ENCODE data around the gene CRB2.

CRB2 gene

GRCh38 chr9:123402981-123403509 lies 47.0 kb downstream of the CRB2 start:
- FAIRE-seq (no peak), DNase-seq (ENCODE audit: low spot score) (no peak)

GRCh38 chr9:123406016-123406415 lies 50.0 kb downstream of the CRB2 start:
- DNase-seq (ENCODE audit: low spot score), result no peak
- no peak for FAIRE-seq

- FAIRE-seq (no peak), DNase-seq (ENCODE audit: low spot score) (no peak)
Observed at GRCh38 chr9:123406691-123407216, 50.8 kb downstream of the CRB2 start.

GRCh38 chr9:123407217-123407851 lies 51.3 kb downstream of the CRB2 start:
- no peak for DNase-seq (ENCODE audit: low spot score)
- no peak for FAIRE-seq

DNA sequence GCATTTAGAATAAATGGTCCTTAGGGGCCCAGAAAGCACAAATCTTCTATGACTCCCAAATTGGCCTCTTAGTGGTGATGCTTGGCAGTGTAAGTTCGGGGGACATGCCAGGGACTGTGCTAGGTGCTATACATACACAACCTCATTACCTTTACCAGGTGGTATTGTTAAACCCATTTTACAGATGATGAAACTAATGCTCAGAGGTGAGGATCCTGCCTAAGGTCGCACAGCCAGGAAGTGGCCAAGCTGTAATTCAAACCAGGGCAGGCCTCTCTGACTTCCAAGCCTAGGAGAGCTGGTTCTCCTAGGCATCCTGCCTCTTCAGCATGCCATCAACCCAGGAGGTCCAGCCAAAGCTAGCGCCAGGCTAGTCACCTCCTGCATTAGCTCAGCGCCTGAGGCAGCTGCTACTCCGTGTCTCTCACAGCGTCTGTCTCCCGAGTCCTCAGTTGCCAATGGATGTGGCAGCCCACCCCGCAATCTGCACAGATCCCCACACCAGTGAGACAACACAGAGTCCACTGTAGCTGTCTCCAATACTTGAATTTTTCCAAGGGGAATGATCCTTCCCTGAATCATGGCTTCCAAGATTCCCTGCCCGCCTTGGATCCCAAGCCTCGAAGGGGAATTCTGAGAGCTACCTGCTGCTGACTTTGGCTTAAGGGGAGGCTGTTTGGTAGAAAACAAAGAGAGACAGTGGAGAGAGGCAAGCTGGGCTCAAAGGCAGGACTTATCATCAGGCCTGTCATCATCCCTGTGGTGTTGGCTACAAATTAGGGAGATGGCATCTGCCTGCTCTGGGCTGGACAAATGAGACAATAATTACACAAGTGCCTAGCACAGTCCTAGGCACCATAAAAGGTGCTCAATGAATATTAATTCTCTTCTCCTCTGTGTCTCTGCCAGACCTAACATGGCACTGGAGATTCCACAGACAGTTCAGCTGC lies 52.6 kb downstream of the CRB2 start:
- no peak for DNase-seq (ENCODE audit: low spot score)
- no peak for FAIRE-seq

DNA sequence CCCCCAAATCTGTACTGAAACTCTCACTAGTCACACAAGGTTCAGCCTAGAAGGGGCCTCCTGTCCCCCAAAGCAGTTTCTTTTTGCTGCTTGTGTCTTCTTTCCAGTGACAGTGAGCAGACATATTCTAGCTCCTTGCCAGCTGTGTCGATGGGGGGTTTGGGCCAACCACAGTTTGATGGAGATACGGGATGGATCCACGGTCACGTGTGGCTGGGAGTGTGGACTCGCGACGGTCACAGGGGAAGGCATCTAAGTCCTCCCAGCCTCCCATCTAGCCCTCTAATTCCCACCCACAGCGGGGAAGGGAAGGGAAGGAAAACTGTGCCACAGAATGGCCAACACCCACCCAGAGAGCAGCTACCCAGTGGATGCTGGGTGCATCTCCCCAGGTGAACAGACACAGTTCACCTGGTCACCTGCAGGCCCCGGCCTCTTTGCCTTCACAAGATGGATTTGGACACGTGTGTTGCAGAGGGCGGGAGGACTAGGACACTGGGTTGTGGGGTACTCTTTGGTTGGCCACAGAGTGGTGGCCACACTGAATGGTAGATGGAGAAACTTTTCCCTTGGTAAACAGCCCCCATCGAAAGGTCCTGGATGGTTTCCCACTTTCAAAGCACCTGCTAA lies 54.4 kb downstream of the CRB2 start:
- no peak for FAIRE-seq
- DNase-seq (ENCODE audit: low spot score), result no peak

GRCh38 chr9:123411191-123411590 lies 55.2 kb downstream of the CRB2 start:
- no peak for DNase-seq (ENCODE audit: low spot score)
- no peak for FAIRE-seq

DNA sequence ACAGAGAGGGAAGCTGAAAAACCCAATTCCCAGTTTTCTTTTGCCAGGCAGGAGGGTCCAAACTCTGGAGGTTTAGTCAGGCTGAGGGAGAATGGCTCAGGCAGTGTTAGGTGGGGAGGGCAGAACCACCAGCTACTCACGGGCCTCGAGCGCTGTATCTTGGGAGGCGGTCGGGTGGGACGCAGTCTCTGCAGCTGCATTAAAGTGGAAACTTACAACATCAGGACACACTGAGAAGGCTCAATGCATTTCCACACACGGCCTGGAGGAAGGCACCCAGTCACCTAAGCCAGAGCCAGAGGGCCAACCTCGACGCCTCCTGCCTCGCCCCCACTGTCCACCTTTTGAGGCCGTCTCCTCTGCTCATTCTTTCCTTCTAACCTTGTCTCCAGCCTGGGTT lies 55.6 kb downstream of the CRB2 start:
- no peak for DNase-seq (ENCODE audit: low spot score)
- no peak for FAIRE-seq

DNA sequence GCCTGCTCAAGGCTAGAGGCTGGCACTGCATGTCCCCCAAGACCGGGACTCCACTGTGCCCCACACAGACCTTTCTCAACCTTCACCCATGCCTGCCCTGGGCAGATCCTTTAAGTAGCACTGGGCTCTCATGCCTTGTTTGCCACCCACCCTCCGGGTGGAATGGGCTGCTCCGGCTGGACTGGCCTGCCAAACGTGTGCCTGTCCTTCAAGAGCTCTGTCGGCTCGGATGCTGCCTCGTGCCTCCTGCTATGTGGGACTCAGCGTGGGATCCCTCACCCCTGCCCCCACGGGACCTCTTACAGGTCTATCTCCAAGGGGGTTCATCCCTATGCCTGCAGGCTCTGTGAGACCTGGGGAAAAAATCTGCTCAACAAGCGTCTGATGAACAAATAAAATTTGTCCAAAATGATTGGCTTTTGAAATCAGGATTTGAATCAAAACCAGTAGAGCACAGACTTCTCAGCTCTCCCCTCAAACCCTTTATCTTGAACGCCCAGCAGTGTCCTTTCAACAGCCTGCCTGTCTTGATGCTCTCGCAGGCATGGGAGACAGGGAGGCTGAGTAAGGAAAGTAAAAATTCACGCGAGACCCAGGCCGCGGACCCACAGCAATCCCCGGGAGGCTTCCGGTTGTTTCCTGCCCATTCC lies 56.3 kb downstream of the CRB2 start:
- FAIRE-seq, result no peak
- DNase-seq (ENCODE audit: low spot score), result no peak

GRCh38 chr9:123414204-123414603 lies 58.2 kb downstream of the CRB2 start:
- FAIRE-seq (no peak), DNase-seq (ENCODE audit: low spot score) (no peak)

GRCh38 chr9:123414936-123415930 lies 59.2 kb downstream of the CRB2 start:
- DNase-seq (ENCODE audit: low spot score), result no peak
- no peak for FAIRE-seq

GRCh38 chr9:123416176-123416575 lies 60.2 kb downstream of the CRB2 start:
- no peak for FAIRE-seq

DNA sequence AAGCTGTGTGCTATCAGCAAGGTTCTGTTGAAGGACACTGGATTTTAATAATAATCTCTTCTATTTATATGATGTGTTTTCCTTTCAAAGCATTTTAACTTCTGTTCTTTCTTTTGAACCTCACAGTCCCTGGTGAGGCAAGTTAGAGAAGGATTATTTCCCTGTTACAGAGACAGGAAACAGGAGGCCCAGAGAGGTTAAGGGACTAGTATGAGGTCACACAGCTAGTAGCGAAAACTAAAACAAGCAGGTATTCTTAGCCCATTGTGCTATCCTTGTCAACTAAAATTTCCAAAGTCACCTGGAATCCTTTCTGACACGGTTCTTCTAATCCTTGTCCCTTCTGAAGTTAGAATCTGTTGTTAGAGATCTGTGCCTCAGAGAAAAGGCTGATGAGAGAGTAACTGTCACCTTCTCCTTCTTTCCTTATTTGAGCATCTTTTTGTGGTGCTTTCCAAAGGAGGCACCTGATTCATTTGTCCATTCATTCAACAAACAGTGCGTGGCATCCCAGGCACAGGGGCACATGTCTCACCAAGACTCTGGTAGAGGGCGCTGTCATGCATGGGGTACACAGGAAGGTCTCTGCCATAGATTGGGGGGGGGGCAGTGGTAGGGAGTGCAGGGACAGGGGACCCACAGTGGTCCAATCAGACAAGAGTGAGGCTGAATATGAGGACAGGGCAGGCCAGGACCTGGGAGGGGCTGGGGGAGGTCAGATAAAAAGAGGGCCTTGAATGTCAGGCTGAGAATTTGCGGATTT lies 61.5 kb downstream of the CRB2 start:
- DNase-seq (ENCODE audit: low spot score) (no peak), FAIRE-seq (no peak)

More at GRCh38 chr9:123416176-123416575, 60.2 kb downstream of the CRB2 start:
- no peak for DNase-seq (ENCODE audit: low spot score)

- DNase-seq (ENCODE audit: low spot score) (no peak), FAIRE-seq (no peak)
Observed at GRCh38 chr9:123418052-123418430, 62.0 kb downstream of the CRB2 start.

- DNase-seq (ENCODE audit: low spot score), result no peak
Observed at GRCh38 chr9:123418506-123418905, 62.5 kb downstream of the CRB2 start.

DNA sequence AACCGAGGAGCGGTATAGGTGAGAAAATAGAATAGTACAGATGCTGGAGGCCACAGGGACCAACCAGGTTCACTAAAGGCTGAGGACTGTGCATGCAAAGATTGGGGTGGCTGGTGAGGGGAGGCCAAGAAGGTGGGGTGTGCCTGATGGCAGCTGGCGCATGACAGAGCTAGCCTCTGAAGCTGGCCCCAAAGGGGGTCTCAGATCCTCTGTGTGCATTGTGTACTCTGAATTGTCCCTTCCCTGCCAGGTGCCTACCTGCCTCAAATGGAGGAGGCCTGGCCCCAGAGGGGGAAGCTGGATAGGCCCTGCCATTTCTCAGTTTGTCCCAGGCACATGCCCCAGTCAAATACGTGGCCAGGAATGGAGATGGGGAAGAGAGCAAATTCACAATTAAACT lies 63.1 kb downstream of the CRB2 start:
- no peak for DNase-seq (ENCODE audit: low spot score)
- FAIRE-seq, result no peak

More at GRCh38 chr9:123418506-123418905, 62.5 kb downstream of the CRB2 start:
- no peak for FAIRE-seq

DNA sequence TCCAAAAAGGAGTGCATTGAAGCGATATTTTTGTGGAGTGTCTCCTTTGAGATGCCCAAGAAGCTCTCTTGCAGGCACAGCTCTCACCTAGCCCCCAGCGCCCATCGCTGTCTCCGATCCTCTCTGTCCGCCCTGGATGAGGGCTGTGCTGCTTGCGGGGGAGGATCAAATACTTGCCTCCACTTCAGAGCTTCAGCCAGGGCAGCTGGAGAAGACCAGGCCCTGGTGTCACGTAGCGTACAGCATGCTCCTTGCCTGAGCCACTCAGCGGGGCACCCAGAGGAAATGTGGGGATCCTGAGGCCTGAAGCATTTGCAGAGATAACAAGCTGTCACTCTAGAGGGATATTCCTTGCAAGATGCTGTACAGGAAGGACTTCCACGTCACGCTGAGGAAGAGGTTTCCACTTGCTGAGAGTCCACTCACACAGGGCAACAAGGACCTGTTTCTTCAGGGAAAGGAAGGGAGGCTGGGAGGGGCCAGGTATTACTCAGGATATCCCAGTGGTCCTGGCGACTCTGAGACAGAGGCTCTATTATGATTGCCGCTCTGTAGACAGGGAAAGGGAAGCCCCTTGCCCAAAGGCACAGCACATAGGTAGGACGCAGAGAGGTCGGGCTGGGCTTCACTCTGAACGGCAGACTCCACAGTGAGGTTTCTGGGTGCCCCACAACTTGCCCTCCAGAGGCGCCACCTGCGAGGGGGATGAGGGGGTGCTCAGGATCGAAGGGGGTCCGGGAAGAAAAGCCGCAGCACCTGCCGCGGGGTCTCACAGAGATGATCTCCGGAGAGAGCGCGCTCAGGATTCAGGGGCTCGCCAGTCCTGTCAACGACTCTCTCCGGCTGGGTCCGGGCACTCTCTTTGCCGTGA lies 64.0 kb downstream of the CRB2 start:
- DNase-seq (ENCODE audit: low spot score) (no peak), FAIRE-seq (no peak)

DNA sequence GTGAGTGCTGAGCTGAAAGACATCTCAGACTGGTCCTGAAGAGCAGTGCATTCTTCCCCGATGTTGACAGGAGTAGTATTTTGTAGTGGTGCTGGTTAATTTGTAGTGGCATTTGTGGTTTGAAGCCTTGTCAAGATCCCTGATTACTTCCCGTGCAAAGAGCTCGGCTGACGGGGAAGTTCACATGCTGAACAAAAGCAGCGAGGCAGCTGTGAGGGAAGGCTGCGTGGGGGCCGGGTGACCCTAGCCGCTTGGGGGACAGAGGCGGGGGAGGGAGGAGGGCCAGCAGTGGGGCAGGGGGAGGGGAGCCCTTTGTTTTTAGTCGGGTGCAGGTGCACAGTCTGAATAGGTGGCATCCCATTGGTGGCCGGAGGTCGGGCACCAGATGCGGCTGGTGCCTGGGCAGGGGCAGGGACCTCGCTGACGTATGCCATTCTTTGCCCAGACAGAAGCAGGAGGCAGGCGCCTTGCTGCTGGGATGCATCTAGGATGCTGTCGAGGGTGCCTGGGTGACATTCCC lies 64.7 kb downstream of the CRB2 start:
- no peak for FAIRE-seq

More for the DNA sequence above, 64.7 kb downstream of the CRB2 start:
- no peak for DNase-seq (ENCODE audit: low spot score)

Measured in urothelium cell line (cell line).